Cerebellar cortex (tissue), 1 donor: ENCODE results near the gene ELK4.

Experiments used
- DNase-seq: peaks from one replicate; pipeline ENCODE4 v3.0.0-alpha.2; 2015; ENCODE audit warnings: low spot score

The ELK4 gene

GRCh38 chr1:205595861-205596260 is 36.0 kb downstream of the ELK4 start:
- DNase-seq, result no peak

- DNase-seq, result no peak
Observed at GRCh38 chr1:205595435-205595834, 36.4 kb downstream of the ELK4 start.

GRCh38 chr1:205594846-205595245 is 37.0 kb downstream of the ELK4 start:
- no peak for DNase-seq

GRCh38 chr1:205593967-205594366 is 37.8 kb downstream of the ELK4 start:
- no peak for DNase-seq

GRCh38 chr1:205593532-205593931 is 38.3 kb downstream of the ELK4 start:
- DNase-seq, result no peak

- DNase-seq, result no peak
Observed at GRCh38 chr1:205592443-205593003, 39.3 kb downstream of the ELK4 start.

GRCh38 chr1:205591522-205592351 is 40.1 kb downstream of the ELK4 start:
- peak; percentile 81 for DNase-seq

GRCh38 chr1:205590777-205591513 is 40.9 kb downstream of the ELK4 start:
- no peak for DNase-seq

GRCh38 chr1:205590457-205590768 is 41.4 kb downstream of the ELK4 start:
- no peak for DNase-seq

- no peak for DNase-seq
Observed at GRCh38 chr1:205589618-205590456, 42.0 kb downstream of the ELK4 start.

- no peak for DNase-seq
Observed at GRCh38 chr1:205589046-205589445, 42.8 kb downstream of the ELK4 start.

GRCh38 chr1:205588636-205589035 is 43.2 kb downstream of the ELK4 start:
- peak; percentile 57 for DNase-seq

- no peak for DNase-seq
Observed at GRCh38 chr1:205587581-205587980, 44.2 kb downstream of the ELK4 start.

- DNase-seq, result no peak
Observed at GRCh38 chr1:205585835-205586785, 45.7 kb downstream of the ELK4 start.

GRCh38 chr1:205585169-205585834 is 46.5 kb downstream of the ELK4 start:
- DNase-seq, result no peak

- DNase-seq, result no peak
Observed at GRCh38 chr1:205584732-205585131, 47.1 kb downstream of the ELK4 start.

- DNase-seq, result no peak
Observed at GRCh38 chr1:205583461-205584130, 48.2 kb downstream of the ELK4 start.

GRCh38 chr1:205582471-205583291 is 49.1 kb downstream of the ELK4 start:
- DNase-seq, result no peak

- no peak for DNase-seq
Observed at GRCh38 chr1:205582046-205582445, 49.8 kb downstream of the ELK4 start.
